Suprapubic skin (tissue), 4 donors: ENCODE measurements around the gene NQO2.

Experiments
- EP300 ChIP-seq: sonication (generic); formaldehyde crosslinking; IDR thresholded peaks from one replicate; pipeline ENCODE4 v1.6.1; 2017; ENCODE audit warnings: antibody characterized with exemption
- POLR2A ChIP-seq, 2 donors: fragments of 450-650 bp; IDR thresholded peaks; one replicate each; pipeline ENCODE4 v1.6.1; 2017; ENCODE audit warnings: antibody characterized with exemption in 2 of 2, mild to moderate bottlenecking in 2 of 2, moderate library complexity in 2 of 2
- POLR2AphosphoS5 ChIP-seq, 3 donors: sonication (generic); formaldehyde crosslinking; IDR thresholded peaks; one replicate each; pipeline ENCODE4 v1.6.1; 2017; ENCODE audit warnings: antibody characterized with exemption in 3 of 3
- TF ChIP-seq, protein P1 (sequence below), 2 donors: fragments of 200-600 bp in 1 of 2; fragments of 450-650 bp in 1 of 2; sonication (generic) in 1 of 2; IDR thresholded peaks; one replicate each; pipeline ENCODE4 v1.5.1; 2016 to 2019; ENCODE audit warnings: antibody characterized with exemption in 2 of 2, mild to moderate bottlenecking in 1 of 2, moderate library complexity in 1 of 2

DNA sequence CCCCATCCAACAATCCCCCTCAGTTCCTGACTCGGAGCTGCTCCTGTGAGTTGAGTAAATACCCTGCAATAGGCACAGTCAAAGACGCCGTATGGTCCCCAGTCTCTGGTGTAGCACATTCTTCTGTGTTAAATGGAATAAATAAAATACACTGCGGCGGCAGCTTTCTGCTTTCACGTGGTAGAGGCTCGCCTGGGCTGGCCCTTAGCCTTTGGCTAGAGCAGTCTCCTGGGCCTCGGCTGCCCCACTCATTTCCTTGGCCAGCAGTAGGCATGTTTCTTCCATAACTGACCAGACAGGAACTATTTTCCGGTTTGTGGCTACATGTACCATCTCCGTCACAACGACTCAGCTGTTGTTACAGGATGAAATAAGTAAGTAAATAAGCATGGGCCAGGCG lies 49.0 kb upstream of the NQO2 start:
- TF ChIP-seq, protein P1, sequence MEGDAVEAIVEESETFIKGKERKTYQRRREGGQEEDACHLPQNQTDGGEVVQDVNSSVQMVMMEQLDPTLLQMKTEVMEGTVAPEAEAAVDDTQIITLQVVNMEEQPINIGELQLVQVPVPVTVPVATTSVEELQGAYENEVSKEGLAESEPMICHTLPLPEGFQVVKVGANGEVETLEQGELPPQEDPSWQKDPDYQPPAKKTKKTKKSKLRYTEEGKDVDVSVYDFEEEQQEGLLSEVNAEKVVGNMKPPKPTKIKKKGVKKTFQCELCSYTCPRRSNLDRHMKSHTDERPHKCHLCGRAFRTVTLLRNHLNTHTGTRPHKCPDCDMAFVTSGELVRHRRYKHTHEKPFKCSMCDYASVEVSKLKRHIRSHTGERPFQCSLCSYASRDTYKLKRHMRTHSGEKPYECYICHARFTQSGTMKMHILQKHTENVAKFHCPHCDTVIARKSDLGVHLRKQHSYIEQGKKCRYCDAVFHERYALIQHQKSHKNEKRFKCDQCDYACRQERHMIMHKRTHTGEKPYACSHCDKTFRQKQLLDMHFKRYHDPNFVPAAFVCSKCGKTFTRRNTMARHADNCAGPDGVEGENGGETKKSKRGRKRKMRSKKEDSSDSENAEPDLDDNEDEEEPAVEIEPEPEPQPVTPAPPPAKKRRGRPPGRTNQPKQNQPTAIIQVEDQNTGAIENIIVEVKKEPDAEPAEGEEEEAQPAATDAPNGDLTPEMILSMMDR (IDR thresholded peaks at IDR 0.05), result no peak
- TF ChIP-seq POLR2A (IDR thresholded peaks at IDR 0.05) (no peak), POLR2AphosphoS5 (IDR thresholded peaks at IDR 0.05) (no peak), EP300 (no peak)
